ENCODE results near the gene RPL10.

- TF ChIP-seq CTCF (IDR thresholded peaks at IDR 0.05) (no peak), POLR2A (IDR thresholded peaks at IDR 0.05) (no peak)
Observed at GRCh38 chrX:154429711-154430110, 31.5 kb downstream of the RPL10 start.
